ENCODE results near the gene PSMF1.
"Not testable (repeated sequence)": the region's sequence is repeated elsewhere in the genome, so short reads cannot be mapped to it uniquely, and the experiment has no call there.

Gene PSMF1

GRCh38 chr20:1215386-1216170 lies 97.2 kb downstream of the PSMF1 start:
- DNase-seq (ENCODE audit: low spot score): no peak

GRCh38 chr20:1216527-1217427 lies 98.4 kb downstream of the PSMF1 start:
- DNase-seq (ENCODE audit: low spot score): not testable (repeated sequence)
